ENCODE results near the gene ZNF362. TPM values are rescaled to one million over a fixed set of nuclear protein-coding genes. Genes with fewer than 3 reads are reported as not detected.

Gene ZNF362
- total RNA-seq, 1 donor, result 35.5 TPM

DNA sequence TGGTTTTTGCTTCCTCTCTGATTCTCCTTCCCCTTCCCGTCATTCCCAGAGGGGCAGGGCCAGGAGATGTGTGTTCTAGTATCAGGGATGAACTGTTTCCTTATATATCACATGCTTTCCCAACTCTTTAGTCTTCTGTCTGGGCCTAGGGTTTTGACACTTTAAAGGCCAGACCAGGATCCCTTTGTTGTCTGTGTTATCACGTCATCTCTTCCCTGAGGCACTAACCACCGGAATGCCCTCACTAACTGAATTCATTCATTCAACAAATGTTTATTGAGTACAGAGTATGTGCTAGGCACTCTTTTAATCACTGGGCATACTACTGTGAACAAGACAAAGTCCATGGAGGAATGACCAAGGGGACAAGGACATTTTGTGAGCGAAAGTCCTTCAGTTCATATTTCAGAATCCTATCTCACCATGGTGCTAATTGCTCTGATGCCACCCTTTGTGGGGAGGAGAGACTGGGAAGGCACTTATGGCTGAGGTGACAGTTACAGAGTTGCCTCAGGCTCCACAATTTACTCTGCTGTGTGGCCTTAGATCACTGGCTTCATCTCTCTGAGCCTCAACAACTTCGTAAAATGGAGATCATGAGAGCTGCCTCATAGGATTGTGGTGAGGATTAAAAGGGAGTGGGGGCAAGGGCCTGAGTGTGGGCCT lies 12.0 kb upstream of the ZNF362 start:
- no peak for DNase-seq (ENCODE audit: low read depth in 2 of 3, low spot score in 2 of 3)

GRCh38 chr1:33244809-33245186 lies 11.5 kb upstream of the ZNF362 start:
- DNase-seq (ENCODE audit: low read depth in 2 of 3, low spot score in 2 of 3), result no peak

GRCh38 chr1:33246171-33246570 lies 10.1 kb upstream of the ZNF362 start:
- no peak for DNase-seq (ENCODE audit: low read depth in 2 of 3, low spot score in 2 of 3)

- no peak for DNase-seq (ENCODE audit: low read depth in 2 of 3, low spot score in 2 of 3)
Observed at GRCh38 chr1:33247545-33247944, 8.7 kb upstream of the ZNF362 start.

DNA sequence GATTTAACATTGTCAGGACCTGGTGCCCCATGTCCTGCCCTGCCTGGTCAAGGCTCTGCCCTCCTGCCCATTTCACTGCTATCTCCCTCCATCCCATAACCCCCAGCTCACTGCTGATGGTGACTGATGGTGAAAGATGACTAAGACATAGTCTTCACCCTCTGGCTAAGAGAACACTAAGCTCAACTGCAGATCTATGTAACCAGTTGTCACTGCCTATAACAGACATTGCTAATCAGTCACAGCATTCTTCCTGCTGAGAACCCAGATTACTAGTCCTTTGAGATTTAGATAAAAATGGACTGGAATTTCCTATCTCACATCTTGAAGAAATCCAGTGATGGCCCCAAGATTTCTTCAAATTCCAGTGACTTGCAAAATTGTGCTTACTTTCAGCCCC lies 8.0 kb upstream of the ZNF362 start:
- no peak for DNase-seq (ENCODE audit: low read depth in 2 of 3, low spot score in 2 of 3)

DNA sequence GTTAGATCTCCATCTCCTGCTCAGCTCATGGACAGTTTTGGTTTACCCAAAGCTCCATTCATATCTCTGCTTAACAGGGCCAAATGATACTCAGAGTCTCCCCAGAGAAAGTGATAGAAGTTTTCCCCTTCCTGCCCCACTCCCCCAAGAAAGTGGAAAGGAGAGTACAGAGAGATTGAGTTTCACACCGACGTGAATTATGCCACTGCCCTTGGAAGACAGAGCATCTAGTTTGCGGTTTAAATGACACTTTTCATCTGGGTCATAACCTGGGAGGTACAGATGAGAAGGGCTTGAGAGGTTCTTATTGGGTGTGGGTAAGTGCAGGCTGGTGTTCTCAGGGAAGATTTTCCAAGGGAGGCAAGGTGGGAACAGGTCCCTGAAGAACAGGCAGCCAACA lies 6.9 kb upstream of the ZNF362 start:
- no peak for DNase-seq (ENCODE audit: low read depth in 2 of 3, low spot score in 2 of 3)

GRCh38 chr1:33250217-33250616 lies 6.1 kb upstream of the ZNF362 start:
- DNase-seq (ENCODE audit: low read depth in 2 of 3, low spot score in 2 of 3), result no peak

DNA sequence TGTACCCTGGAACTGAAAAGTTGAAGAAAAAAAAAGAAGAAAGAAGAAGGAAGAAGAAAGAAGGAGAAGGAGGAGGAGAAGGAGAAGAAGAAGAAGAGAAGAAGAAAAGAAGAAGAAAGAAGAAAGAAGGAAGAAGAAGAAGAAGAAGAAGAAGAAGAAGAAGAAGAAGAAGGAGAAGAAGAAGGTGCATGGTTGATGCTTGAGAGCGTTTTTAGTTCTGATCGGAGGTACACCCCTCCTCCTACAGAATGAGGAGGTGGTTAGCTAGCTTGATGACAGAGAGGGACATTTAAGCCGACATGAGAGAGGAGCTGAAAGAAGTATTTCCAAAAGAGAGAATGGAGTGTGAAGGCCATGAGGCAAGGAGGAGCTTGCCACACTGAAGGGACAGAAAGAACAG lies 5.6 kb upstream of the ZNF362 start:
- DNase-seq (ENCODE audit: low read depth in 2 of 3, low spot score in 2 of 3), result no peak

GRCh38 chr1:33254491-33254890 lies 1.8 kb upstream of the ZNF362 start:
- DNase-seq (ENCODE audit: low read depth in 2 of 3, low spot score in 2 of 3), result no peak

GRCh38 chr1:33255347-33256220 lies 708 bp upstream of the ZNF362 start:
- peak; percentile 7 to 89 (median 78) for DNase-seq (ENCODE audit: low read depth in 2 of 3, low spot score in 2 of 3)

- DNase-seq (ENCODE audit: low read depth in 2 of 3, low spot score in 2 of 3), result no peak
Observed at GRCh38 chr1:33256221-33256470, 146 bp upstream of the ZNF362 start.

DNA sequence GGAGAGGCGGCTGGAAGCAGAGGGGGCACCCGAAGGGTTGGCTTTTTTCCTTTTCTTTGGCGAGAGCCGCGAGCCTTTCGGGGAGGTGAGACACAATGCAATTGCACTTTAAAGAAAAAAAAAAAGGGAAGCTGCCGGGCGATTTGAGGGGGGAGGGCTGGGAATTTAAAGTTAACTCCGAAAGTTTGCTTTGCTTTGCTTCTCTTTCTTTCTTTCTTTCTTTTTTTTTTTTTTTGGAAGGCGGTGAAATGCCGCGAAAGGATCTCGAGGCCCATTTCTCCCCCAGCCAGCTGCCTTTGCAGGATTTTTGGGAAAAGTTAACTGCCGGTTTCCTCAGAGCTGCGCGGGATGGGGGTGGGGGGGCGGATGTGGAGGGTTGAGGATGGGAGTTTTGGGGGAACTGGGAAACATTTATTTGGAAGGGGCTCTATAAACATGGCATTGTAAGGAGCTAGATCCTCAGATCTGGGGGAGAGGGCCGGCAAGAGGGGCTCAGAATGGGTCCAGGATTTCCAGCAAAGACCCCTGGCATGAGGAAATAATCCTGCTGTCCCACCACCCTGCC lies 997 bp downstream of the ZNF362 start:
- DNase-seq (ENCODE audit: low read depth in 2 of 3, low spot score in 2 of 3), result no peak

DNA sequence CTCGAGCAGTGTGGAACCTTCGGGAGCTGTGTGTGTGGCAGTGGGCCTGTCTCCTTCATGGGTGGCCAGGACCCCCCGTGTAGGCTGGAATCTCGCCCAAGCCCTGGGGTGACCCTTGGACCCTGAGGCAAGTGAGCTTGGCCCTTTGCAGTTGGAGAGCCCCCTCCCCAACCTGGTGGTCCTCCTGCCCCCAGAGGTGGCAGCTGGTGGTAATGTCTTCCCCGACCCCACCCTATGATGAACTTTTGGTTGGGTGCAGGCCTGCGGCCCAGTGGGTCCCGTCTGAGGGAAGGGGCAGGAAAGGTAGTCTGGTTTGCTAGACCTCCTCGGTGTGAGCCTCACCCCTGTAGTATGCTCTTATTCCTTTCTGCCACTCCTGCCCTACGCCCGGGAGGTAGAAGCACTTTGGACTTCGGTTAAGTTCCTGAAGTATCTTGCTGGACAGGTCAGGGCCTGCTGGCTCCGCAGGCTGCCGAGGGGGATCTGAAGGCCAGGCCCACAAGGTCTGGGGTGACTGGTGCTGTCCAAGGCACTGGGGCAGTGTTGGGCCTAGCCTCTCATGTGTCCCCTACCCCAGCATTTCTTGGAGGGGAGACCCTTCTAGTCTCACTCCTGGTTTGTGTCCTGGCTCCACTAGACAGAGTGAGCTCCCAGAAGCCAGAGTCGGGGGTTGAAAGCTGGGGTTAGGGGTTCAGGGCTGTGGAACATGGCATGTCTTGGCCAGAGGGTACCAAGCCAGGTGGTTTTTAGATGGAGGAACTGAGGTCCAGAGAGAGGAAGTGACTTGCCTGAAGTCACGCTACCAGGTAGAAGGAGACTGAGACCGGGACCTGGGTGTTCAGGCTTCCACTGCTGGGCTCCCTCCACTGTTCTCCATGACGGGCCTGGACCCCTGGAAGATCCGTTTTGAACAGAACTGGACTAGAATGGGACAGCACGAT lies 1.8 kb downstream of the ZNF362 start:
- no peak for DNase-seq (ENCODE audit: low read depth in 2 of 3, low spot score in 2 of 3)

DNA sequence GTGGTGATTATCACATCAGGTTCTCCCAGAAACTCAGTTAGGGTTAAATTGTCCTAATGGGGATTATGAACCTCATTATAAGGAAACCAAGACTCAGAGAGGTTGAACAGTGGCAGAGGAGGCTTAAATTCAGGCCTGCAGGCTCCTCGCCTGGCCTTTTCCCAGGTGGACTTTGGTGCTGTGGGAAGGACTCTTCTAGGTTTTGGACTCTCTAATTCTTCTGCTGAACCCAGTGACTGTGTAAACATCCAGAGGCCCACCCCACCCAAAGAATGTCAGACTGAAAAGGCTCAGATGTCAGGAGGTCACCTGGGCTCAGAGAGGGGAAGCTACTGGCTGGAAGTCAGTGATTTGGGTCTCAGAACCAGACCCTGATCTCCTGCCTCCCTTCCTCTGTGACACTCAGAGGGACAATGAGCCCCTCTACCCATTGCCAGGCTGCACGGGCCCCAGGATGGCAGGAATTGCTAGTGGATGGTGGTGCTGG lies 2.5 kb downstream of the ZNF362 start:
- no peak for DNase-seq (ENCODE audit: low read depth in 2 of 3, low spot score in 2 of 3)

DNA sequence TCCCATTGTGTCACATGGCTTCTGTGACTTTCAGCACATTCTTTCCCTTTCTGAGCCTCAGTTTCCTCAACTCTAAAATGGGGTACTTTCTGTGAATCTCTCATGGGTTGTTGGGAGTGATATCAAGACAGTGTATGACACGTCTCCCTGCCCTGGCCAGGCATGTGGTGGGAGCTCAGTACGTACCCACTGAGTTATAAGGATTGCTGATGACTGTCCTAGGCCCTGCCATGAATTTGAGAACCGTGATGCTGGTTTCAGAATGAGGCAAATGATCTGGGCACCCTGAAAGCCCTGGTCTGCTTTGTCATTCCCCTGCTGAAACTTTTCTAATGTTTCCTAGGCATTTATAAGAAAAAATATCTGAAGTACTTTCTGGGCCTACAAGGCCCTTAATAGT lies 3.6 kb downstream of the ZNF362 start:
- no peak for DNase-seq (ENCODE audit: low read depth in 2 of 3, low spot score in 2 of 3)

DNA sequence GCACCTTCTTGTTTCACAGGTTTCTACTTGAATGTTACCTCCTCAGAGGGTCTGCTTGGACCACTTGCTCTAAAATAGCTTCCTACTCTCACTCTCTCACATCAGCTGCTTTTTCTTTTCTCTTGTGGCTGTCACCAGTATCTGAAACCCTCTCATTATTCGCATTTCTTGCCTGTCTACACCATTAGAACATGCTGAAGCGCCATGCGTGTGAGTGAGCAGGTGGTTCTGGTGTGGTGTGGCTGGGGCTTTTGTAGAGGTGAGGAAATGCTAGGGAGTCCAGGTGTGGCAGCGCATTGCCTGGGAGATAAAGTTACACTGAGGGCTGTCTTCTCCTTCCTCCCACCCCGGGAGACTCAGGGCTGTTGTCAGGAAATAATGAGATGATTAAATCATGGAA lies 4.1 kb downstream of the ZNF362 start:
- DNase-seq (ENCODE audit: low read depth in 2 of 3, low spot score in 2 of 3), result no peak

DNA sequence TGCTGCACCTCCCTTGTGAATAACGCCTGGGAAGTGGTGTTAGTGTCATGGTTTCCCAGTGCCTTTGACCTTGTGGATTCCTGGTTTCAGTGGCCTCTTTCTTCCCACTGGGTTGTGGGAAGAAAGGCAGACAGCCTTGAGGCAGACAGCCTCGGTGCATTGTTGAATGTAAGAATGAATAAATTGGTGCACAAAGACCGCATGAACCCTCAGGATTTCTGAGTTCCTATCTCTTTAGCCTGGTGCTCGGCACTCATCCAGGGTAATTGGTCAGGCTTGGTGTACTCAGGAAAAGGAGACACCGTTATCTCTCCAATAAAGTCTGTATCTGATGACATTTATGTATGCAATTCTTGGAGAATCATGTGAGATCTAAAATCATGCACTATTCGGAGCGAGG lies 5.1 kb downstream of the ZNF362 start:
- no peak for DNase-seq (ENCODE audit: low read depth in 2 of 3, low spot score in 2 of 3)

GRCh38 chr1:33263890-33264504 lies 7.7 kb downstream of the ZNF362 start:
- no peak for DNase-seq (ENCODE audit: low read depth in 2 of 3, low spot score in 2 of 3)

- DNase-seq (ENCODE audit: low read depth in 2 of 3, low spot score in 2 of 3), result no peak
Observed at GRCh38 chr1:33265780-33266605, 9.7 kb downstream of the ZNF362 start.

DNA sequence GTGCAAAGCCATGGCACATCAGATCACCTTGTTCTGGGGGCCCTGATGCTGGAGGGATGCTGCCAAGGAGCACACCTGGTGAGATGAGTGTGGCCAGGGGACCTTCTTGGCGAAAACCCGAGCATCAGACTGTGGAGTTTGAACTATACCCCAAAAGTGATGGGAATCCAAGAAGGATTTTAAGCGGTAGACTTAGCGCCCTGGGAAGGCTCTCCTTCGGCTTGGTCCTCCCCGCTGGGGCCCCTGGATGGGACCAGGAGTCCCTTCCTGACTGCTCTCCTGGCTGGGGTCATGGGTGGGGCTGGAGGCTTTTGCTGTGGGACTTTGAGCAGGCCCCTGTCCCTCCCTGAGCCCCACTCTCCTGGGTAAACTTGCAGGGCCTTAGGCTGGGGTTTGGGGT lies 10.5 kb downstream of the ZNF362 start:
- DNase-seq (ENCODE audit: low read depth in 2 of 3, low spot score in 2 of 3), result no peak
